GM11168 (cell line): ENCODE results near the gene POU2F3.

Experiments
- in situ Hi-C: fragments of 300-500 bp; cut with MboI; formaldehyde crosslinking; loops from one replicate; pipeline ENCODE4 v1.12.0; 2022; ENCODE audit warnings: low sequenced_read_pairs; ENCODE audit not compliant: unreplicated experiment

Gene POU2F3

GRCh38 chr11:120304526-120304925 is 64.6 kb downstream of the POU2F3 start:
- in situ Hi-C loops = no loop called here

- in situ Hi-C loops = no loop called here
These were observed 65.3 kb downstream of the POU2F3 start for GRCh38 chr11:120305286-120305685.

- in situ Hi-C loops = no loop called here
These were observed 66.7 kb downstream of the POU2F3 start for GRCh38 chr11:120306519-120307242.

GRCh38 chr11:120307476-120307875 is 67.5 kb downstream of the POU2F3 start:
- in situ Hi-C loops = no loop called here

- in situ Hi-C loops = no loop called here
These were observed 68.1 kb downstream of the POU2F3 start for GRCh38 chr11:120308081-120308480.

GRCh38 chr11:120310870-120311269 is 70.9 kb downstream of the POU2F3 start:
- in situ Hi-C loops = no loop called here

GRCh38 chr11:120314861-120315260 is 74.9 kb downstream of the POU2F3 start:
- in situ Hi-C loops = no loop called here

- in situ Hi-C loops = no loop called here
These were observed 77.1 kb downstream of the POU2F3 start for GRCh38 chr11:120316880-120317688.

GRCh38 chr11:120317689-120318480 is 77.9 kb downstream of the POU2F3 start:
- in situ Hi-C loops = no loop called here

- in situ Hi-C loops = no loop called here
These were observed 79.0 kb downstream of the POU2F3 start for GRCh38 chr11:120318906-120319305.

- in situ Hi-C loops = loop anchor here (25.0 kb wide), 1 partner anchor 112 kb away; no protein-coding TSS in a partner anchor
These were observed 85.2 kb downstream of the POU2F3 start, which contains the start of gene TLCD5 for GRCh38 chr11:120324932-120325810. Gene TLCD5 (plus strand): TSS chr11:120325299. CDS start chr11:120327442, 2,143 bp downstream.

- in situ Hi-C loops = loop anchor here (25.0 kb wide), 1 partner anchor 111 kb away; no protein-coding TSS in a partner anchor
These were observed 86.3 kb downstream of the POU2F3 start for GRCh38 chr11:120326228-120326627.

GRCh38 chr11:120326845-120327281 is 86.9 kb downstream of the POU2F3 start:
- in situ Hi-C loops = loop anchor here (25.0 kb wide), 1 partner anchor 110 kb away; no protein-coding TSS in a partner anchor

GRCh38 chr11:120327311-120327710 is 87.4 kb downstream of the POU2F3 start:
- in situ Hi-C loops = loop anchor here (25.0 kb wide), 1 partner anchor 110 kb away; no protein-coding TSS in a partner anchor

- in situ Hi-C loops = loop anchor here (25.0 kb wide), 1 partner anchor 108 kb away; no protein-coding TSS in a partner anchor
These were observed 89.6 kb downstream of the POU2F3 start for GRCh38 chr11:120329556-120329955.

- in situ Hi-C loops = loop anchor here (25.0 kb wide), 1 partner anchor 107 kb away; no protein-coding TSS in a partner anchor
These were observed 90.1 kb downstream of the POU2F3 start for GRCh38 chr11:120330045-120330444.

GRCh38 chr11:120331301-120331996 is 91.5 kb downstream of the POU2F3 start:
- in situ Hi-C loops = loop anchor here (25.0 kb wide), 1 partner anchor 106 kb away; no protein-coding TSS in a partner anchor
